ENCODE results near the gene CCDC177.

The CCDC177 gene

DNA sequence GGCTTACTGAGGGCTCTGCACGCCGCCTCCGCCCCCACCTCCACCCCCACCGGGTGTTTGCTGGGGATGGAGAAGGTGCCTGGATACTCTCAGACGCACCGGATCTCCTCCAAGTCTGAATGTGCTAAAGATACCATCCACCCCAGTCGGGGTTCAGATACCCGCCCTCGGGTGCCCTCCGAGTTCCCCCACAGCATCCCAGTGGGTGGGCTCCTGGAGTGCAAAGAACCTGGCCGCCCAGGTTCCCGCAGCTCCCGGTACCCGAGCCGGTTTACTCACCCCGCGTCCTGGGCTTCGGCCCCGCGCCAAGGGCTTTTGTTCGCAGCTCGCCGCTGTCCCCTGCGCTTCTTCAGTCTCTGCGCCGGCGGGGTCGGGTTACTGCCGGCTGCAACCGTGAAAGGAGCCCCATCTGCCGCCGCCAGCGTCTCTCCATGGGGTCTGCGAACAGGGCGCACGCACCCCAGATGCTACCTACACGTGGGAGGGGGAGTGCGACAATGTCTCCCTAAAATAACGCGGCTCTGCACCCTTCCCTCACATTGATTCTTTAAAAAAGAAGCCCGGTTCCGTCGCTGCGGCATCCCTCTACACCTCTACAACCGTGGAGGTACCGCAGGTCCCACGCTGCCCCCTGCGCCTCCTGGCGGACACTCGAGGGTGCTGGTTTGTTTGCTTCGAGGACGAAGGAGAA, at the start of gene CCDC177:
TSS of gene CCDC177 (minus strand) at position 609 of the 691 bp plus-strand sequence. CDS start 1,249 bp downstream, outside the sequence.
- peak in 1 of 2 donors; percentile 30 for DNase-seq

DNA sequence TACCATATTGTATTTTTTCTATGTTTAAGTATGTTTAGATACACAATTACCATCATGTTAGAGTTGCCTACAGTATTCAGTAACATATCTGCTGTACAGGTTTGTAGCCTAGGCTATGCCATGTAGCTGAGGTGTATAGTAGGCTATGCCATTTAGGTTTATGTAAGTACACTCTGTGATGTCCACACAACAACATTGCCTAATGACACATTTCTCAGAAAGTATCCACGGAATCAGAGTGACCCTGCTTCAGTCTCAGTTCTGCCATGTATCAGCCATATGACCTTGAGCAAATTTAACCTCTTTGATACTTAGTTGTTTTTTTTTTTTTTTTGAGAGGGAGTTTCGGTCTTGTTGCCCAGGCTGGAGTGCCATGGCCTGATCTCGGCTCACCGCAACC, 49.5 kb upstream of the CCDC177 start:
- DNase-seq: no peak

DNA sequence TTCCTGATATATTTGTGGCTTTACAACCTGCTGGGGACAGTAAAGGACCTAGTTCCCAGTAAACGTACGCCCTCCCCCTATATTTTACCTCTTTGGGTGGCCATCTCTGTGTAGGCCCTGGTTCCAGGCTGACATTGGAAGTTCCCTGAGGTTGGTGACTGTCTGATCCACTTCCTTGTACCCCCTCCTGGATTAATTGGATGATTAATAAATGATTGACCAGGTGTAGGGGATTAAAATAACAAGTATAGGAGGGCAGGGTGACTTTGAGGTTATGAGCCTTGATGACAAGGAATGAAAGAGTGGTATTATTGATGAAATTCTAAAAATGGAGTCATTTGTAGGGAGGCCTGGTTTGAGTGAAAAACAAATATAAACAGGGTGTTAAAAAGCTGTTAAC, 46.3 kb upstream of the CCDC177 start:
- DNase-seq: no peak

DNA sequence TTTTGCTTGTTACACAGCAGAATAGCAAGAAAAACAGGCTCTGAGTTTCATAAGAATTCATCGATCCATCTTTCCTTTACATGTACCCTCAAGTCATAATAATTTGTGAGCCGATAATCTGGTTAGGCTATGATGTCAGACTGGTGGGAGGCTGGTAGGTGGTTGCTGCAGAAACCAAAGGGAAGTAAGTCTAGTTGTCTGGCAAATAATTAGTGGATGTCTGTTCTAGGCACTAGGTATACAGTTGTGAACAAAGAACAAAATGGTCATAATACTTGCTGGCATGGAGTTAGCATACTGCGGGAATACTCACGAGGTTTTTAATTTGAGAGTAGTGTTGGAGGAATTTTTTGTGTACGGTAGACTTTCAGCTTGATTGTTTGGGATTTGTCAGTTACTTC, 45.5 kb upstream of the CCDC177 start:
- DNase-seq: no peak

DNA sequence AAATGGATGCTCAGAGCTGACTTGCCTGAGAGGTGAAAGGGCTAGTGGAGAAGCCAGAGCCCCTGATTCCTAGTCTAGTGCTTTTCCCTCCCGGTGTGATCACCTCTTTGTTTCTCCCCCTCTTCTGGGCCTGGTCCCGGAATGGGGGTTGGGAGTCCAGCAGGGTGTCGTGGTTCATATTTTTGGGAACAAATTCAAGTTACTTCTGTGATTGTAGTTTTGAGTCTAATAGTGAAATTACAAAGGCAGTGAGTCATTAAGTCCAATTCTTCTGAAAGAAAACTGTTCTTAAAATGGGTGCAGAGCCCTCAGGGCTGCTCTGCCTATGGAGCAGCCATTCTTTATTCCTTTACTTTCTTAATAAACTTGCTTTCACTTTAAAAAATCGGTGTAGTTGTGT, 44.3 kb upstream of the CCDC177 start:
- DNase-seq: no peak

DNA sequence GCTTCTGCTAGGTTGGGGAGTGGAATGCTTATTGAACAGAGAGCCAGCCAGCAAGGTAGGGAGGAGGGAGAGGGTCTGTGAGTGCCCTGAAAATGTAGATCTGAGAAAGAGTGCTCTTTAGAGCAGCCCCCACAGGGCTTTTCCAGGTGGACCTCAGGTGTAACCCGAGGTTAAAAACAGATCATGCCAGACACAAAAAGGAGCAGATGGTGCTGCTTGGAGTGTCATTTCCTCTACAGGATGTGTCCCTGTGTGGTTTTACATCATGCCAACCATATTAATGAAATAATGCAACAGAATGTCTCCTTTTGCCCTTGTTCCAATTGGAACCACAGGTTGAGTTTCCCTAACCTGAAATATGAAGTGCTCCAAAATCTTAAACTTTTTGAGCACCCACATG, 43.1 kb upstream of the CCDC177 start:
- no peak for DNase-seq

DNA sequence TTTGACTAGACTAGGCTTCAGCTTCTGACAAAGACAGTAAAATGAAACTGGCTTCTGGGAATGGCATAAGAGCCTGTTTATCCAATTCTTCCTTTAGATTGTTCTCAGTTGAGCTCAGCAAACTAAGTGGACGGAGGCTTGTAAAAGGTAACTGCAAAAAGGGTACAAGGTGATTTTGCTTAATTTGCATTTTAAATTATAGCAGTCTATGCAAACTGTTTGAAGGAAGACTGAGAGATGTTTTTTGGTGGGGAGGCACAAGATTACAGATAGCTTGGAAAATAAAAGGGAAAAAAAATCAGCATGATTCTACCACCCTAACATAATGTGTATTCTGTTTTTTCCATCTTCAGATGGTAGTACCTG, 41.7 kb upstream of the CCDC177 start:
- DNase-seq: no peak

DNA sequence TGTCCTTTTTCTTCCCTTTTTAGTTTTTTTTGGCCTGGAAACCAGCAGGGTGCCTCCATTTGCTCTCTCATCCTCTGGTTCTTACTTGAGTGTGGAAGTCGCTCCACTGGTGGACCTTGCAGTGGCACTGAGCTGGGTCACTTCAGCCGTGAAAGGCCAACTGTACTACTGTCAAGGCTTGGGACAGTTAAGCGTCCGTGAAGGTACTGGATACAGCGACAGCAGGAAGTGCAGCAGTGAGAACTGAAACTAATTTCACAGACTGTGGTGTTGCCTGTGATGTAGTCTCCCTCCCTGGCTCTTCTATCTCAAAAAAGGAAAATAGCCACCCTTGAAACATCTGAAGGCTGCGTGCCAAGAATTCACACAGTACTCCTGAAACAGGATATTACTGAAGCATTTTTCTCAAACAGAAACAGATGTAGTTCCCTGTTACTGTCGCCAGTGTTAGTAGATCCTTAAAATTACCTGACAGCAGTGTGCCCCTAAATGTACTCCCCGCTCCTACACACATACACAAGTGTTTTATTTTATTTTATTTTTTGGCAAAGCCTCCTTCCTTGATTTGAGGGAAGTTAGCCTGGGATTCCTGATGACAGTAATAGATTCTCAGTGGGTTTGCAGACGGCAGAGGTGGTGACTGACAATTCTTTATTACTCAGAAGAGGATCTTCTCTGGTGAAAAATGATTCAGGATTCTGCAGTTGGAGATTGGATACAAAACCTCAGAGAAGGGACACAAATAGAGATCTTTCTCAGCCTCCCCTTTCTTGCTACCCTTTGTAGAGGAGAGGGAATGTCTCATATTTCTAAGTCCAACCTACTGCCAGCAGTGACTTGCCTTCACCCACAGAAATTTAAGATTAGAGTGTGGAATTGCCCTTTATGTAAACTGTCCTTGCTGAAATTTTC, 41.1 kb upstream of the CCDC177 start:
- peak; percentile 25 to 32 for DNase-seq

DNA sequence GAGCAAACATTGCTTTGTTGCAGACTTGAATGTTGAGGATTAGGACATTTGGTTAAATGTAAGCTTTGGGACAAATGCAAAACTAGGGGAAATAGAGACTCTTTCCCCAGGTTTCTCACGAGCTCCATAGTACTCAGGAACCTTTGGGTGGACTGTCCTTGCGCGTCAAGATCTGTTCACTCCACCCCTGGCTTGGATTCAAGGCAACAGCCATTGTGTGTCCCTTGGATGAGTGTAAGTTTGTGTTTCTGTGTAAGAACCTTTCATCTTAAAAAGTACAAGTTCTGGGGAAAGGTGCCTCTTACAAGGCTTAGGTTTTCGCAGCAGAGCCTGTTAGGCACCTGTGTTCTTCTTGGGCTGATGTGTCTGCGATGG, 40.4 kb upstream of the CCDC177 start:
- DNase-seq: no peak

DNA sequence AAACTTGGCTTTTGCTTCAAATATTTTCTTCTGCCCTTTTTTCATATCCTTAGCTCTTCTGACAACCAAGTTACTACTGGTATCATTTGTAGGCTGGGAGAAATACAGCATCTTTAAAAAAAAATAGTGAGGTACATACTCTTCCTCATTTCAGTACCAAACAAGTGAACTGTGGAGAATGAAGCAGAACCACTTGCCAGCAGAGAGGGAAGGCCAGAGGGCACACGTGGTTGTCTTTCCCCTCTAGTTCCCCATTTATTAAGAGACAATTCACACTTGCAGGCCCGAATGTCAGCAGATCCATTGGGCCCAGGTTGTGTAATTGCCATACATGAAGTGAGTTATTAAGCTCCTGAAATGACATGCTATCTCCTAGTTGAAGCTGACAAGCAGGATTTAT, 39.9 kb upstream of the CCDC177 start:
- peak; percentile 20 to 34 for DNase-seq

DNA sequence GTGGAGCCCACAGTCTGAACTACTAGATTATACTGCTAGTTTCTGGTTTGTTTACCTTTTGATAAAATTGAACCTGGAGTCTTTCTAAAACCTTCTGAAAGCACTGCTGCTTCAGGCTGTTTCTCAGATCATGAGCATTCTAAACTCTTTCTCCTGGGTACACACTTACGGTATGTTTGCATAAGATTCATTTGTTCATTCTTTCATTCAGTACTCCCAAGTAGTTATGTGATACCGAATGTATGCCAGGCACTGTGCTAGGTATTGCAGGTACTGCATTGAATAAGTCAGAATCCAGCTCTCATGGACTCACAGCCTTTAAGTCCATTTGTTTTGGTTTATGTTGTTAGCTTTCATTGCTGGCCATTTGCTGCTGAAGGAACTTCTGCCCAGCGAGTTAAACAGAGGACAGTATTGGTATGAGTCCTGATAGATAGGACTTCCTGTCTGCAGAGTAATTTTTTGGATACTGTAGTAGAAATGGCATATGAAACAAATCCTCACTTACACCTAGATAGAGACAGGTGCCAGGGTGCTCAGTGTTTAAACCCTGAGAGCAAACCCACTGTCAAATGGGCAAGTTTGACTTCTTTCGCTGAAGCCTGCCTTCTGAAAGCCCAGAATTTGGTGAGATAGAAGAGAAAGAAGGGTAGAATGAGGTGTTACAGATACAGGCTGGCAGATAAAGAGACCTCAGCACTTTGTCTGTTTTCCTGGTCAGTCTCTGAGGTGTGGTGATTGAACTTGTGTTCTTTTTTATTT, 38.8 kb upstream of the CCDC177 start:
- DNase-seq: no peak

DNA sequence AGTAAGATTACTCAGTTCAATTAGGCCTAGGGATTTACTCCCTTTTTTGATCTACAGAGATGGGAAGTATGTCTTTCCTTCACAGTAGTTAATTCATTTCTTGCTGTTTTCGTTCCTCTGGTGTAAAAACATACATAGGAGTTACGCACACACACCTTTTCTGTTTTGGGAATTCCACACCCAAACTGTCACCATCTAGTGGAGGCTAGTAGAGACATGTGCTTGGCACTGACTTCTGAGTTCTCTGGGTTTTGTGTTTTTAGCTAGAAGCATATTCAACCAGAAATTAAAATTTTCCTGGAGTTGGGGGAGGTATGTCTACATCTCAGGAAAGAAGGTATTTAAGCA, 38.1 kb upstream of the CCDC177 start:
- peak in 1 of 2 donors; percentile 58 for DNase-seq

DNA sequence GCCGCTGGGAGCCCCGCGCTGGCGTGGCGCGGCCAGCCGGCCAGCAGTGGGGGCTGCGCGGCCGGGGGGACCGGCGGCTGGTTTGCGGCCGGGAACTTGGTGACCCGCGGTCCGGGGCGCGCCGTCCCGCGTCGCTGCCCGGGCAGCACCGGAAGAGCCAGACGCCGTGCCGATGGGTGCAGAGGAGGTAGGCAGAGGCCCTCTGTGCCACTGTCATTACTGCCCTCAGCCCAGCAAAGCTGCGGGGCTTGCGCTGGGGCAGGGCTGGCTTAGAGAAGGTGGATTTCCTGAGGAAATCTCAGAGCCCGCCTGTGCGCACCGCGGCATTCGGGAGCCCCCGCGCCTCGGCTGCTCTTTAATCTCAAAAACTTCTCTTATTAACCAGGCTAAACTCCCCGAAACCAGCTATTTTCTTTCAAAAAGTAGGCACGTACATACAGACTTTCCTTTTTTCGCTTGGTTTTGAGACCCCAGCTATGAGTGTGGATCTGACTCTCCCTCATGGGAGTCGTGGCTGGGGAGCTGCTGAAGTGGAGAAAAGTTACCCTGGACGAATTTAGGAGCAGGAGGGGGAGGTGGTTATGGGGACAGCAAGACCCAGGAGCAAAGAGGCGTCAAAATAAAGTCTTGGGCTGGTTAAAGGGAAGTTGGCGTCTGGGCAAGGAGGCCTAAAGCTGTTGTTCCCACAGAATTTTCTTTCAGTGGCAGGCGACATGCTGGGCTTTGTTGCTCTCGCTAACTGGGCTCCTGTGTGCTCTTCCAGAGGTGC, 37.5 kb upstream of the CCDC177 start:
- peak in 1 of 2 donors; percentile 58 for DNase-seq

DNA sequence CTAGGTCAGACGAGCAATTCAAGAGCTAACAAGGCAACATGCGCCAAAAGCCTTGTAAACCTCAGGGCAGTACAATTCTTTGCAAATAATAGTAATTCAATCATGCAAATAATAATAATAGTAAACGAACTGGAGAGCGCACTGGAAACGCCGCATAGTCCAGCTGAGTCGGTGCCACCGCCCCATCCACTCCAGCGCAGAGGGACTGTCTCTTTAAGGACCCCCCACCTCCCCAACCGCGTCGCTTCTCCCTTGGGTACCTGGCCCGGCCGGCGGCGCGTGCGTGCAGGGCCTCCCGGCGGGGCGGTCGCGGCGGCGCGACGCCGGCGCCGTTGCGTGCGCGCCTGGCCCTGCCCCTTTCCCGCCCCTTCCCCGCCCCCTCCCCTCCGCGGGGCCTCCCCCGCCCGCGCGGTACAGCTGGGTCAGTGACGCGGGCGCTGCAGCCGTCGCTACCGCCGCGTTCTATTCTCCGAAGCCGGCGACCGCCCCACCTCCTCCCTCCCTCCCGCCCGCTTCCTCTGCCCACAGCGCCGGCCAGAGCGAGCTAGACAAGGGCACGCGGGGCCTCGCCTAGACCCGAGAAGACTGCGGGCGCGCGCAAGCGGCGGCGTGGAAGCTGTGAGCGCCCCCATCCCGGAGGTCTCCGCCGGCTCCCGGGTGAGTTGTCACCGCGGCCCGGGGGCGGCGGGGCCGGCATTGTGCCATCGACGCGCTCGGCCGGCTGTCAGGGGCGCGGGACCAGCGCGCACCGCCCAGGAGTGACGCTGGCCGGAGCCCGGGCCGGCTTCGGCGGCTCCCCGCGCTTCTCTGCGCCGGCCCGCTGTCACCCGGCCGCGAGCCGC, 36.7 kb upstream of the CCDC177 start, which contains the start of gene SUSD6:
TSS of gene SUSD6 (plus strand) at position 425 of the 842 bp plus-strand sequence. CDS start 46,997 bp downstream, outside the sequence.
- DNase-seq: peak; percentile 92 to 95

DNA sequence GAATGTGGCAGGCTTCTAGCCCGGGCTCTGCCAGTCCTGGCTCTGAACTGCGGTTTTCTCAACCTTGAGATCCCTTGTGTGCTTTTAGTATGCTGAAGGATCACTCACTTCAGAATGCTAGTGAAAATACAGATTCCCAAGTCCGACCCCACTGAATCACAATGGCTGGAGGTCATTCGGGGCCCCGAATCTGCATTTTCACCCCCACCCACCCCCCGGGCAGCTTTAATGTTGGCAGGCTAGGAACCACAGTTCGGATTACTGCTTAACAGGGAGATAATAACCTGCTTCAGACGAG, 36.2 kb upstream of the CCDC177 start:
- no peak for DNase-seq

DNA sequence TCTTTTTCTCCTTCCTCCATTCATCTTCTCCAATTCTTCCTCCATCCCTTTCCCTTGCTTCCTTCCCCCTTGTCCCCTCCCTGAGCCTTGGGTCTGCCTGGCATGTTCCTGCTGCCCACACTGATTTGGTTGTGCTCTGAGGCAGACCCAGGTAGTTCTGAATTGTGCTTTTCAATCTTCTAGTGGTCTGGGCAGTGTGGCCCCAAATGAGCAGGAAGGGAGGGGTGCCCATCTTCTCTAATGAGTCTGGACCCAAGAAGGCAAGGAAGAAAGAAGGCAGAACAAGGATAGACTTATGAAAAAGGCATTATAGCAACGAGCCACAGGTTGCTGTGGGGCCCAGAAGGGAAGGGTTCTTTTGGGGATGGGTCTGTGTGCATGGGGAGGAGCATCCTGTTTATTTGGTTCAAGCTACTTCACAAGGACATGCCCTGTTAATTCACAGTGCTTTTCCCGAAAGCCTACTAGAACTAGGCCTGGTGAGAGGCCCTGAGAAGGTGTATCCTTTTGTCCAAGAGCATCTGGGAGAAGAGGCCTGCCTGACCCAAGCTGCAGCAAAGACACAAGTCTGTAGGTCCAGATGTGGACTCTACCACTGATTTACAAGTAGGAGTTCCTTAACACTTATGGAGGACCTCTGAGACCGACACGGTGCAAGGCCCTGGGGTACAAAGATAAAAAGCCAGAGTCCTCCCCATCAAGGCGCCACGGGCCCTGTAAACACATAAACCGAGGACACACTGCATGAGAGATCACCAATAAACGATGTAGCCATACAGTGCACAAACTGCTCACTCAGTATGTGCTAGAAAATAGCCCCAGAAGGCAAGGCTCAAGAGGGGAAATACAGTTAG, 35.6 kb upstream of the CCDC177 start:
- no peak for DNase-seq

DNA sequence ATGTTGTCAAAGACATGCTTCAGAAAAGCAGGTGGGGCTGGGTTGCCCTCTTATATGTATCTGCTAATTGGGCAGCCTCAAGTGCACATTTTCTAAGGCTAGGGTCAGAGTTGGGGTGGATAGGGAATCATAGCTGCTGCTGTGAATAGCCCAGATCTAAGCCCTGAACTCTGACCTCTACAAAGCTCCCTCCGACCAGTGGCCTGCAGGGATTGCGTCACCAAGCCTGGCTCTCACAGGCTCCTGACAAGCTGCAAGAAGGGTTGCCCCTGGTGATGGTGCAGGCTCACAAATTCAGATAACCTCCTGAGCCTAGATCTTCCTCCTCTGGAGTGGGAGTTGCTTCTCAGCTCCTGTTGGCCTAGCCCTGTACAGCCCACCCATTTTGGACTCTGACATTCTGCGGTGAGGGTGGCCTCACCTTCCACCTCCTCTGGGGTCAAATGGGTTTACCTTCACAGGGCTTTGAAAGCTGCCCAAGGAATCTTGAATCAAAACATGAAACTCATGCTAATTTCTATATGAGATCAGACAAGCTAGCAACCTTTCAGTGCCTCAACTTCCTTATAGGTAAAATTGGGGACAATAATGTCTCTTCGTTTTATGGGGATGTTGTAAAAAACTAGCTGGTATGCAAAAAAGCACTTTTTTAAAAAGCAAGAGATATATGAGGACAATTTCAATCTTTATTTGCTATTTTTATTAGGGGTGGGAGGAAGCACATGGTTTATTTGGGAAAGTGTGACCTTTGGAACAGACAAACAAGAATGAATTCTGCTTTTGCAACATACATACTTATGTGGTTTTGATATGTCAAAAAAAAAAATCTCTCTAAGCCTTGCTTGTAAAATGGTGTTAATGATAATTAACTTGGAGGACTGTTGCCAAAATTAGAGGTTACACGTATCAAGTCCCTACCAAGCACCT, 31.9 kb upstream of the CCDC177 start:
- no peak for DNase-seq

DNA sequence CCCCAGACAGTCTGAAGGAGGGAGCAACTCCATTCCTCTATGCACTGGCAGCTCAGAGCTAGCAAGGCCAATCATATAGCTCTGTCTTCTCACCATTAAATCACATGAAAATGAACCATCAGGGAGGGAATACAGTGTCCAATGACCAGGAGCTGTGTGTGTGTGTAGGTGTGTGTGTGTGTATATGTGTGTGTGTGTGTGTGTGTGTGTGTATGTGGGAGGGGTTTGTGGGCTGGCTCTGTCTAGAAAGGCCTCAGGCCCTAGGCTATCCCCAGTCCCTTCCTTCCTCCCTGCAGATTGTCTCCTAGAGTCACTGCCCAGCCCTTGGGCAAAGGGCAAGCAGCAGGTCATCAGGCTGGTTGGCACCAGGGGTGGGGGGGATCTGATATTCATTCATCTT, 31.1 kb upstream of the CCDC177 start:
- no peak for DNase-seq

DNA sequence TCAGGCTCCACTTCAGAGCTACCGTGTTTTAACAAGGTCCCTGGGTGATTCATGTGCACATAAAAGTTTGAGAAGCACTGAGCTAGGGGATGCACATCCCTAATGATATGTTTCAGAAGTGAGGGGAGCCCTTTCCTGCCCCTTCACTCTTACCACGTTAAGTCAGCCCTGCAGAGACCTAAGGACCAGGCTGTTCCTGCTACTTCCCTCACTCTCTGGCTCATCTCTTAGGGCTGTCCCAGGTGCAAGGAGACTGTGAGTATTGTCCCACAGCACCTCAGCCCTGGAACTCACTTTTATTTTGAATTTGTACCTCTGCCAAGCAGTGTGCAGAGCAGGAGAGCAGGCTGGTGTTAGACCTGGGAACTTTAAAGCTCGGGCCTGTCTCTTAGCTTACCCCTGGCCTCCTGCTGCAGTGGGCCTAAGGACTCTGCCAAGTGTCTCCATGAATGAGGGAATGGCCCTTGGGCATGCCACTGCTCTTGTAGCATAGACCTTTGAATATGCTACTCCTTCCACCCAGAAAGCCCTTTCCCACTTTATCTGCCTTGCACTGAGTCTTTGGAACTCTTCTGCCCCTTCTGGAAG, 25.7 kb upstream of the CCDC177 start:
- no peak for DNase-seq
